Tibial artery (tissue), 4 donors: ENCODE data around the gene IFNGR2.

Experiments used
- DNase-seq, 2 donors: peaks; one replicate each; pipeline ENCODE4 v3.0.0-alpha.2; 2019
- H3K27ac ChIP-seq, 2 donors: fragments of 200-600 bp; sonication (generic) in 1 of 2; 1 replicate in 1 of 2; 2 replicates in 1 of 2; pipeline ENCODE4 v1.5.1; 2018 to 2019; ENCODE audit warnings: mild to moderate bottlenecking in 1 of 2
- H3K27me3 ChIP-seq, 2 donors: fragments of 200-600 bp; sonication (generic) in 1 of 2; one replicate each; pipeline versions ENCODE4 v1.5.1 to v1.6.0; 2016 to 2019
- H3K36me3 ChIP-seq, 3 donors: fragments of 200-600 bp; sonication (generic) in 2 of 3; one replicate each; pipeline ENCODE4 v1.5.1; 2016 to 2019; ENCODE audit warnings: mild to moderate bottlenecking in 2 of 3
- H3K4me1 ChIP-seq, 4 donors: fragments of 200-600 bp; sonication (generic) in 2 of 4; 1 replicate in 3 of 4; 2 replicates in 1 of 4; pipeline ENCODE4 v1.5.1; 2016 to 2019
- H3K4me3 ChIP-seq, 2 donors: fragments of 200-600 bp; sonication (generic) in 1 of 2; 1 replicate in 1 of 2; 2 replicates in 1 of 2; pipeline ENCODE4 v1.5.1; 2018 to 2019; ENCODE audit warnings: mild to moderate bottlenecking in 2 of 2
- H3K9me3 ChIP-seq, 3 donors: fragments of 200-600 bp; sonication (generic) in 1 of 3; one replicate each; pipeline ENCODE4 v1.5.1; 2016 to 2019
- CTCF ChIP-seq, 2 experiments: fragments of 200-600 bp in 1 of 2; fragments of 450-650 bp in 1 of 2; IDR thresholded peaks; one replicate each; pipeline ENCODE4 v1.5.1; 2017 to 2019; ENCODE audit warnings: antibody characterized with exemption in 2 of 2, mild to moderate bottlenecking in 1 of 2, moderate library complexity in 1 of 2
- intact Hi-C: fragments of 100-400 bp; cut with DNase I; formaldehyde crosslinking; loops from one replicate; pipeline ENCODE4 v1.15.0; 2023; ENCODE audit warnings: low total_unique reads

Gene IFNGR2

GRCh38 chr21:33412832-33413519 lies 9.8 kb downstream of the IFNGR2 start:
- Histone ChIP-seq H3K27me3 (no peaks in the 10 kb centered on the region), H3K9me3 (no peaks in the 10 kb centered on the region), H3K4me1 (peaks cover 0 to 22% (median 7%) of the 10 kb centered on the region in 4 donors), H3K36me3 (peaks cover 0 to 58% (median 29%) of the 10 kb centered on the region in 3 donors), H3K4me3 (no peak overlapping the region), H3K27ac (no peak overlapping the region)
- no peak for TF ChIP-seq CTCF (IDR thresholded peaks at IDR 0.05)
- intact Hi-C loops = no loop called here
- DNase-seq = no peak

- Histone ChIP-seq H3K27ac (no peak overlapping the region), H3K4me3 (no peak overlapping the region), H3K27me3 (no peaks in the 10 kb centered on the region), H3K4me1 (peaks cover 0 to 33% (median 13%) of the 10 kb centered on the region in 4 donors), H3K36me3 (peaks cover 0 to 61% (median 29%) of the 10 kb centered on the region in 3 donors), H3K9me3 (no peaks in the 10 kb centered on the region)
- TF ChIP-seq CTCF (IDR thresholded peaks at IDR 0.05) = no peak
- no peak for DNase-seq
- intact Hi-C loops = no loop called here
Measured at GRCh38 chr21:33414068-33414467, 10.9 kb downstream of the IFNGR2 start.

GRCh38 chr21:33414926-33415325 lies 11.7 kb downstream of the IFNGR2 start:
- H3K27ac ChIP-seq = no peak overlapping the region
- H3K9me3 ChIP-seq = no peaks in the 10 kb centered on the region
- H3K27me3 ChIP-seq = no peaks in the 10 kb centered on the region
- H3K4me3 ChIP-seq = no peak overlapping the region
- peaks cover 0 to 64% (median 29%) of the 10 kb centered on the region in 3 donors for H3K36me3 ChIP-seq
- DNase-seq = no peak
- no peak for TF ChIP-seq CTCF (IDR thresholded peaks at IDR 0.05)
- intact Hi-C loops = no loop called here
- peaks cover 0 to 40% (median 19%) of the 10 kb centered on the region in 4 donors for H3K4me1 ChIP-seq

- no peaks in the 10 kb centered on the region for H3K9me3 ChIP-seq
- H3K36me3 ChIP-seq = peaks cover 13 to 71% (median 35%) of the 10 kb centered on the region in 3 donors
- intact Hi-C loops = no loop called here
- peak overlapping the region in 1 of 2 donors; percentile 34 for H3K27ac ChIP-seq
- TF ChIP-seq CTCF (IDR thresholded peaks at IDR 0.05) = no peak
- H3K4me1 ChIP-seq = peaks cover 0 to 28% (median 15%) of the 10 kb centered on the region in 4 donors
- peak; percentile 82 to 89 for DNase-seq
- no peaks in the 10 kb centered on the region for H3K27me3 ChIP-seq
- no peak overlapping the region for H3K4me3 ChIP-seq
Measured at GRCh38 chr21:33418691-33419090, 15.5 kb downstream of the IFNGR2 start.

GRCh38 chr21:33419538-33420123 lies 16.4 kb downstream of the IFNGR2 start:
- H3K36me3 ChIP-seq = peaks cover 21 to 81% (median 43%) of the 10 kb centered on the region in 3 donors
- H3K27me3 ChIP-seq = no peaks in the 10 kb centered on the region
- peak overlapping the region; percentile 29 to 34 for H3K27ac ChIP-seq
- no peak overlapping the region for H3K4me3 ChIP-seq
- H3K4me1 ChIP-seq = peaks cover 0 to 28% (median 15%) of the 10 kb centered on the region in 4 donors
- peak in 1 of 2 donors; percentile 62 for DNase-seq
- H3K9me3 ChIP-seq = no peaks in the 10 kb centered on the region
- TF ChIP-seq CTCF (IDR thresholded peaks at IDR 0.05) = no peak
- intact Hi-C loops = no loop called here
